ENCODE data around the gene ZXDA.
A peak's percentile ranks its signal among the peaks of the same experiment; 100 is the strongest.
"Not testable (repeated sequence)": the region's sequence is repeated elsewhere in the genome, so short reads cannot be mapped to it uniquely, and the experiment has no call there.

ZXDA gene, protein sequence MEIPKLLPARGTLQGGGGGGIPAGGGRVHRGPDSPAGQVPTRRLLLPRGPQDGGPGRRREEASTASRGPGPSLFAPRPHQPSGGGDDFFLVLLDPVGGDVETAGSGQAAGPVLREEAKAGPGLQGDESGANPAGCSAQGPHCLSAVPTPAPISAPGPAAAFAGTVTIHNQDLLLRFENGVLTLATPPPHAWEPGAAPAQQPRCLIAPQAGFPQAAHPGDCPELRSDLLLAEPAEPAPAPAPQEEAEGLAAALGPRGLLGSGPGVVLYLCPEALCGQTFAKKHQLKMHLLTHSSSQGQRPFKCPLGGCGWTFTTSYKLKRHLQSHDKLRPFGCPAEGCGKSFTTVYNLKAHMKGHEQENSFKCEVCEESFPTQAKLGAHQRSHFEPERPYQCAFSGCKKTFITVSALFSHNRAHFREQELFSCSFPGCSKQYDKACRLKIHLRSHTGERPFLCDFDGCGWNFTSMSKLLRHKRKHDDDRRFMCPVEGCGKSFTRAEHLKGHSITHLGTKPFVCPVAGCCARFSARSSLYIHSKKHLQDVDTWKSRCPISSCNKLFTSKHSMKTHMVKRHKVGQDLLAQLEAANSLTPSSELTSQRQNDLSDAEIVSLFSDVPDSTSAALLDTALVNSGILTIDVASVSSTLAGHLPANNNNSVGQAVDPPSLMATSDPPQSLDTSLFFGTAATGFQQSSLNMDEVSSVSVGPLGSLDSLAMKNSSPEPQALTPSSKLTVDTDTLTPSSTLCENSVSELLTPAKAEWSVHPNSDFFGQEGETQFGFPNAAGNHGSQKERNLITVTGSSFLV

DNA sequence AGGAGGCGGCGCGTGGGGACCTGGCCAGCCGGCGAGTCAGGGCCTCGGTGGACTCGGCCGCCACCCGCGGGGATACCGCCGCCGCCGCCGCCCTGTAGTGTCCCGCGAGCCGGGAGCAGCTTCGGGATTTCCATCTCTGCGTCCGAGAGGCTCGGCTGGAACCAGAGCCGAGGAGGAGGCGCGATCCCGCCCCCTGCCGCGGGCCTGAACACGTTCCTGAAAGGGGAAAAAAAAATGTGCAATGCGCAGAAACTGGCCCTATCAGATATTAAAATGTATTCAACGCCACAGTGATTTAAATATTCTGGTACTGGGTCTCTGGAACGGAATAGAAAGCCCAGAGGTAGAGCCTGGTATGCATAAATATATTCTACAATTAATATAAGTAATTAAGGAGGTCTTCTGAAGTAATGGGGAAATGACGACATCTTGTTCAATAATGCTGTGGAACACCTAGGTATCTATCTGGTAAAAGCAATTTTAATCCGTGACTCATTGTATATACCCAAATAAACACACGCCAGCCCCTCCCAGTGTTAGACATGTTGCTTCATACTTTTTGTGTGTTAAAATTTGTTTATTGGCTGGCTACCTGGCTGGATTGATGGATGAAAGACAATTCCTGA is at the start of gene ZXDA:
Gene ZXDA (minus strand): TSS at position 172 of the 626 bp plus-strand sequence. CDS start 38 bp downstream, at position 134.
- peak; percentile 50 for DNase-seq

DNA sequence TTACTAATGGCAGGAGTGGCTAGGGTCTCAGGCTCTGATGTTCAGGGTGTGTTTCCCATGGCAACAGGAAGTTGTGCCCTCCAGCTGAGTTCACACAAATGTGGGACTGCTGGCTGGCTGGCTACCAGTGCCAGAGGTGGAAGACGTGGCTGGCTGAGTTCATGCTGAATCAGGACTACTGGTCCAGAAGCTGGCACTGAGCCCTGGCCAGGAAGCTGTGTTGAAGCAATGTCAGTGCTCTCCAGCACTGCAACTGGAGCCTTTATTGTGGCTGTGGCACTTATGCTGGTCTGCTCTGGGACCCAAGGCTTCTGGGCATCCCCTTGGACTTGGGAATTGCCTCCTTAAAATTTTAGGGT is 42.0 kb upstream of the ZXDA start:
- DNase-seq: no peak

DNA sequence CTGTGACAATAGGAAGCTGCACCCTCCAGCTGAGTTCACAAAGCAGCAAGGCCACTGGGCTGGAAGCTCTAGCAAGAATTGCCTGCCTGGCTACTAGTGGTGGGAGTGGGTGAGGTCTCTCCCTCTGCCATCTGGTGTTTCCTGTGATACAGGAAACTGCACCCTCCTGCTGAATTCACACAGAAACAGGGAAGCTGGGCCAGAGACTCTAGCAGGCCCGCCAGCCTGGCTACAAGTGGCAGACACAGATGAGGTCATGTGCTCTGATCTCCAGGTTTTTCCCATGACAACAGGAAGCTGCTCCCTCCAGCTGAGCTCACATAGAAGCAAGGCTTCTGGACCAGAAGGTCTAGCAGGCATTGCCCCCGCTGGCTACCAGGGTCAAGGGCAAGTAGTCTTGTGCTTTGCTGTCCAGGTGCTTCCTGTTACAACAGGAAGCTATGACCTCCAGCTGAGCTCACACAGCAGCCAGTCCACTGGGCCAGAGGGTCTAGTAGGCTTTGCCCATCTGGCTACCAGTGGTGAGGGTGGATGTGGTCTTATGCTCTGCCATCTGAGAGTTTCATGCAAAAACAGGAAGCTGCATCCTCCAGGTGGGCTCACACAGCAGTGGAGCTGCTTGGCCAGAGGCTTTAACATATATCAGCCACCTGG is 41.5 kb upstream of the ZXDA start:
- no peak for DNase-seq

DNA sequence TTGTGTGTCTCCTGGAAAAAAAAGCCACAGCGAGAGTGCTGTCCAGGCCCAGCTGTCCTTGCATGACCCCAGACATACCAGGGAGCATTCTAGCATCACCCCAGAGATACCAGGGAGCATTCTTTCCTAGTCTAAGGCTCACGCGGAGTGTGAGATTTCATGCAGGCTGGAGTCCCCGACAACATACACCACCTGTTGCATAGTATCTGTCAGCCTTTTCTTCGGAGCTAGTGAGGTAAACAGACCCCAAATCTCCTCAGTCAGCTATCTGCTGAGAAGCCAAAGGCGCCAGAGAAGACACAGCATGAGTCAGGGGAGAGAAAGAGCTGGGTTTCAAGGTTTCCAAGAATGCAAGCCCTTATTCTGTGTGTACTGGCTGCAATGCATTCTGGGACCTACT is 23.1 kb upstream of the ZXDA start:
- no peak for DNase-seq

DNA sequence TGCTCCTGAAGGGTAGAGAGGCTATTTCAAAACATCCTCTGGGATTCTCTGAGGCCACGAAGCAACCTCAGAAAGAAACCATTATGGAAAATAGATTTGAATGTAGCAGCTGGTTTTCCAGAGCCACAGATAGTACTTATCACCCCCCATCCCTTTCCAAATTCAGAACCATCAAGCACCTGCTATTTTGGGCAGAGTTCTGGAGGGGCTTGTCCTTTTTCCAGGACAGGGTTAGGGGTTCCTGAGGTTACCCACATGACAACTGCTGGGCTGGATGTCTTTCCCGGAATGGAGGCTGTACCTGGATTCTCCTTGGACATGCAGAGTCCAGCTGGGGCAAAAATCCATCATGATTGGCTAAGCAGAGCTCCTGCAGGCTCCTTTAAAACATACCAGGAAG is 22.0 kb upstream of the ZXDA start:
- DNase-seq: no peak

DNA sequence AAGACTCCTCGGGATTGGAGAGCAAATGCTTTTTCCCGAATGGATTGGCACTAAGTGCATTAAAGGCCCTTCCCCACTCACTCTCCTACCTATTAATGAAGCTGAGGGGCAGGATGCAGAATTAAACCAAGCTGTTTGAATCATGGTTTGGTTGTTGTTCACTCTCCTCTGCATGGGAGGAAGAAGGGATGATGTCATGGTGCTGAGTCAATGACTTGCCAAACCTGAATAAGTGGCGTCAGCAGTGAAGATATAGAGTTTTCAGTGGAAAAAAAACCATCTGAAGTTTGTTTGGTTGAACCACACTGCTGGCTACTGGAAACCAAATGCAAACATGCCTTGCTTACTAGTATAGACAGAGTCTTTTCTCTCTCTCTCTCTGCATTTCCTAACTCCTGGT is 19.8 kb upstream of the ZXDA start:
- DNase-seq: no peak

DNA sequence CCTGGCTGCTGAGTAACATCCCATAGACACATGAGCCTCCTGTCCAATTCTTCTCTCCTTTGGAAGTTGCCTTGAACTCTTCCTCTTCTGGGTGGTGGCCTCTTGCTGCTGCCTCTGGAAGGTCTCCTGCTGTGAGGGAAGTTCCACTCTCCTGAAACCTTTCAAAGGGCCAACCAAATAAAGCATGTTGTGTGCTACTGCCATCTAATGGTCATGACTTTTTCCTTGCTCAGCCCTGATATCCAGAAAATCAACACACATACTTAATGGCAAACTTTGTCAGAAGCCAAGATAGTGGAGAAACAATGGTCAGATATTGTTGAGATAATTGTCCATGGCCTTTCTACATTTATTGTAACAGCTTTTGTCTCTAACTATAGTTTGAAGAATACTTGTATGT is 19.1 kb upstream of the ZXDA start:
- DNase-seq: no peak

DNA sequence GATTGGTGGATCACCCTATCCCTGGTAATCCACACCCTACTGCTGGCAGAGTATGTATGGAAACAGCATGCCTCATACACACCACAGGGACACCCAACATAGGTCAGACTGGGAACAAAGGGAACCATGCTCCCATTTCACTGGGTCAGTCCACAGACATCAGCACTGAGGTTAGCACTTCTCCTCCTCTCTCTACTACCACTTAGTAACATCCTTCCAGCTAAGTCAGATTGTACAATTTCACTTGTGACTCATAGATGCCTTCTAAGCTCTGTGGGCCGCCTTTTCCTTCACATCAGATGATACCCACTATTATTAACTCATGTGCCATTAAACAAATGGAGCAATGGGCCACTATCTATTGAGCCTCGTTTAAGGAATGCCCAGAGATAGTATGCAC is 15.5 kb upstream of the ZXDA start:
- no peak for DNase-seq

DNA sequence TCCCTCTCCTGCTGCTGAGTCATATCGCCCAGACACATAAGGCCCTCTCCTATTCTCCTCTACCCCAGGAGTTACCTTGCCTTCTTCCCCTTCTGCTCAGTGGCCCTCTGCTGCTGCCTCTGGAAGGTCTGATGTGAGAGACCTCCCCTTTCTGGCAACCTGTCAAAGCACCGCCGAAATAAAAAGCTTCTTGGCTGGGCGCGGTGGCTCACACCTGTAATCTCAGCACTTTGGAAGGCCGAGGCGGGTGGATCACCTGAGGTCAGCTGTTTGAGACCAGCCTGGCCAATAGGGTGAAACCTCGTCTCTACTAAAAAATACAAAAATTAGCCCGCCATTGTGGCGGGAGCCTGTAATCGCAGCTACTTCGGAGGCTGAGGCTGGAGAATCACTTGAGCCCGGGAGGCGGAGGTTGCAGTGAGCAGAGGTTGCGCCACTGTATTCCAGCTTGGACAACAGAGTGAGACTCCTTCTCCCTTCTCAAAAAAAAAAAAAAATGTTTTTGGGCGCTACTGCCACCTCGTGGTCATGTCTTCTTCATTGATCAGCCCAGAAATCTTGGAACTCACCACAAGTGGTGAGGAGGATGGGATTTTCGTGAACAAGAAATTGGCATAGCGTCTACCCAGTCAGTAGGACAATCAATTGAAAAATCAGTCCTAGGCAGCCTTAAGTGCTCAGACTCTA is 8.6 kb upstream of the ZXDA start:
- peak; percentile 26 for DNase-seq

DNA sequence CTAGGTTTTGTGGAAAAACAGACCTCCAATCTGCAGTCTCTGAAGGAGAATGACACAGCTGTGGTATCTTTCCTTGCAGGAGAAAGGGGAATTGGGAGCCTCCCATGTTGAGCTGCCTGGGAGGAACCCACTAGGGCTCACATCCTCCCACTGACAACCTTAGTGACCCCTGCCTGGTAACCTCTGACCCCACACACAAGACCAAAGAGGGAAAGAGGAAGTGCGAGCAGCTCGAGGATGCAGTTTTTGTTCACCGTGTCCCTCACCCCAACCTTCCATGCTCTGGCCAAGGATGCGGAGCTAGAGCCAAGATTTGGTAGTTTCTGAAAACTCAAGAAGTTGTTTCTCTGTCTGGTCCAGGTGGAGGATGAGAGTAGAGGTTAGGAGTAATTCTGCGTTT is 5.4 kb upstream of the ZXDA start:
- DNase-seq: no peak

DNA sequence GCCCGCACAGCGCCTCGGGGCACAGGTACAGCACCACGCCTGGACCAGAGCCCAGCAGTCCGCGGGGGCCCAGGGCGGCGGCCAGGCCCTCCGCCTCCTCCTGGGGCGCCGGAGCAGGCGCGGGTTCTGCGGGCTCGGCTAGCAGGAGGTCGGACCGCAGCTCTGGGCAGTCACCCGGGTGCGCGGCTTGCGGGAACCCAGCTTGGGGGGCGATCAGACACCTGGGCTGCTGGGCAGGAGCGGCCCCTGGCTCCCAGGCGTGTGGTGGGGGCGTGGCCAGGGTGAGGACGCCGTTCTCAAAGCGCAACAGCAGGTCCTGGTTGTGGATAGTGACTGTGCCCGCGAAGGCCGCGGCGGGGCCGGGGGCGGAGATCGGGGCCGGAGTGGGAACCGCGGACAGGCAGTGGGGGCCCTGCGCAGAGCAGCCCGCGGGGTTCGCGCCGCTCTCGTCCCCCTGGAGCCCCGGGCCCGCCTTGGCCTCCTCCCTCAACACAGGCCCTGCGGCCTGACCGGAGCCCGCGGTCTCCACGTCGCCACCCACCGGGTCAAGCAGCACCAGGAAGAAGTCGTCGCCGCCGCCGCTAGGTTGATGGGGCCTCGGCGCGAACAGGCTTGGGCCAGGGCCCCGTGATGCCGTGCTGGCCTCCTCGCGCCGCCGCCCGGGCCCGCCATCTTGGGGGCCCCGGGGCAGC is 517 bp downstream of the ZXDA start:
- DNase-seq: not testable (repeated sequence)

DNA sequence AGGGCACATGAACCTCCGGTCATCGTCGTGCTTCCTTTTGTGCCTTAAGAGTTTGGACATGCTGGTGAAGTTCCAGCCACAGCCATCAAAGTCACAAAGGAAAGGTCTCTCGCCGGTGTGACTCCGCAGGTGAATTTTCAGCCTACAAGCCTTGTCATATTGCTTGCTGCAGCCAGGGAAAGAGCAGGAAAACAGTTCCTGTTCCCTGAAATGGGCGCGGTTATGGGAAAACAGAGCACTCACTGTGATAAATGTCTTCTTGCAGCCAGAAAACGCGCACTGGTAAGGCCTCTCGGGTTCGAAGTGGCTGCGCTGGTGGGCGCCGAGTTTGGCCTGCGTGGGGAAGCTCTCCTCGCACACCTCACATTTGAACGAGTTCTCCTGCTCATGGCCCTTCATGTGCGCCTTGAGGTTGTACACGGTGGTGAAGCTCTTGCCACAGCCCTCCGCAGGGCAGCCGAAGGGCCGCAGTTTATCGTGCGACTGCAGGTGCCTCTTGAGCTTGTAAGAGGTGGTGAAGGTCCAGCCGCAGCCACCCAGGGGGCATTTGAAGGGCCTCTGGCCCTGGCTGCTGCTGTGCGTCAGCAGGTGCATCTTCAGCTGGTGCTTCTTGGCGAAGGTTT is 1.2 kb downstream of the ZXDA start:
- not testable (repeated sequence) for DNase-seq

DNA sequence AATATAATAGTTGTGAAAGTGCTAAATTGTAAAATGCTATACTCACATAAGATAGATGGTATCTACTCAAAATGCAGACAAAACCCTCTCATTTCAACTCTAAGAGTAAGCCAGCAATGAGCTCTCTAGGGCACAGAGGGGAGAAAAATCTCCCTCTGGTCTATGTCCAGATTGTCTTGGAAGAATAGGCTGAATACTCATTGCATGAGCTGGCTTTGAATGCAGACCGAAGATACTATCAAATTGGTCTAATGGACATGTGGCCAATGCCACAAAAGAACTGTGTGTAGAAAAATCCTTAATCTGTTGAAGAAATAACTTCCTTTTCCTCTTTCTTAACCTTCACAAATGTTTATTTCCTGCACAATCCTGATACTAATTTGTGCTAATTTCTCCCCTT is 3.5 kb downstream of the ZXDA start:
- peak; percentile 49 for DNase-seq

DNA sequence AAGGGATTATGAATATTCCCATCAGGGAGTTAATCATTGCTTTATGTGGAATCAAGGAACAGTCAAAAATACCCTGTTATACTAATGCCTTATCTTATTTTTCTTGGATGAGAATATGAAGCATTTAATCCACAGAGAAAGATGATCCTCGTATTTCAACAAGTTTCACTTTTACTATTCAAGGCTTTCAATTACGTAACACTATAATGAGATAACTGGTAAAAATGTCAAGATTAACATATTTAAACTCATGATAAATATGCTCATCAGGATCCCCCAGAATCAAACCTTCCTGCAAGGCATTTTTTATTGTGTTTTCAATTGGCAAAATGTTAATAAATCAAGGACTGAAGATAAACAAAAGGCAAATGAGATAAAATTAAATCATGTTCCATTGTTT is 5.1 kb downstream of the ZXDA start:
- no peak for DNase-seq

DNA sequence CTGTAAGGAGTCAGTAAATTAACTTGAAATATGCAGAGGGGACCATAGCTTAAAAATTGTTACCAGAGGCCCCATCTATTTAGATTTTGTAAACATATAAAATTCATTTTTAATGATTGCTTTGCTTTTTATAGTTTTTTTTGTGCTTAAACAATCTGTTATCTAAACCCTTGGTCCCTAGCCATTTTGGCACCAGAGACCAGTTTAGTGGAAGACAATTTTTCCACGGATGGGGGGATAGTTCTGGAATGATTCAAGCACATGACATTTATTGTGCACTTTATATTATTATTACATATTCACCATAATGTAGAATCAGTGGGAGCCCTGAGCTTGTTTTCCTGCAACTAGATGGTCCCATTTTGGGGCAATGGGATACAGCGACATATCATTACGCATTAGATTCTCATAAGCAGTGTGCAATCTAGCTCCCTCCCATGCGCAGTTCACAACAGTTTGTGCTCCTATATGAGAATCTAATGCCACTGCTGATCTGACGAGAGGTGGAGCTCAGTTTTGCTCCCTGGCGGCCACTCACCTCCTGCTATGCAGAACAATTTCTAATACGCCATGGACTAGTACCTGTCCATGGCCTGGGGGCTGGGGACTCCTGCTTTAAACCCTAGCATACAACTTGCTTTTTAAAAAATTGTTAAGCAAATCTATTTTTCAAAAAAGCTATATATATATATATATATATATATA is 5.9 kb downstream of the ZXDA start:
- DNase-seq: no peak

DNA sequence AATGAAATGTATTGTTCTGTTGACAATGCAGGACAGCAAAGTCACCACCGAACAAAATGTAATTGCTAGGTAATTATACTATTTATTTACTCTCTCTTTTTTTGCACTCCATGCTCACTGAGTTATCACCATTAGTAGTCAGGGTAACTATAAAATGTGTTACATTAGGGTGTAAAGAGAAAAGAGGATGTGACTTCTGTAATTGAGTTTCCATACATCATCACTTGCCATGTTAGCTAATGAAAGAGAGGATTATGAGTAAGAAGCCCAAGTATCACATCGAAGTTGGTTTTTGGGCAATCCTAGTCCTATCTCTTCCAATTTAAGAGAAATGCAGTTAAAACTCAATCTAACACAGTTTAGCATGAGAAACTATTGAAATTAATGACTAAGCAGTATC is 7.6 kb downstream of the ZXDA start:
- no peak for DNase-seq

DNA sequence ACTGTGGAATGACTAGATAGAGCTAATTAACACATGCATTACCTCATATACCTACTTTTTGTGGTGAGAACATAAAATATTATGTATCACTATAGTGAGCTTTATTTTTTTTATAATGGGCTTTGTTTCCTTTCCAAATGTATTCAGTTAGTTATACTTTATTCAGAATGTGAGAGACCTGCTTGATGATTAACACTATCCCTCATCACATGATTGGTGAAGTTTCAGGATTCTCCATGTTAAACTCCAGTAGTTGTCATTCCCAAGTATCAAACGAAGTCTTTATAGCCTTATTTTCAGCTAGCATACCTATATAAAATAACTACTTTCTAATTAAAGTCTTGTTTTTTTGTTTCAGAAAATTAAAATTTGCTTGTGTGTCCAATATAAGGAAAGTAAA is 8.8 kb downstream of the ZXDA start:
- no peak for DNase-seq

DNA sequence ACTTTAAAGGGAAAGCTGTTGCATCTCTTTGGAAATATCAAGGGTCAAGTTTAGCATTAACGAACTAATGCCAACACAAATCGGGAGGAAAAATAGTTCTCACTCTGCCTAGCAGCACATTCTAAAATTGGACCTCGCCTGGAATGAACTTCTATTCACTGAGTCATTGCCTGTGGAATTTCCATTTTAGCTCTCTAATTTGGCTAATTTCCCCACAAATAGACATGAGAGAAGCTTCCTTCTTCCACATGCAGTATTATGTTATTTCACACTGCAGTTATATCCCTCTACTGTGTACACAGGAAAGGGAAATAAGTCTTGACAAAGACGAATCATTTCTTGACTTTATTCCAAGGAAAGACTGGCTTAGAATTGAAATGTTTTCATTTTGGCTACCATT is 9.3 kb downstream of the ZXDA start:
- peak; percentile 52 for DNase-seq

DNA sequence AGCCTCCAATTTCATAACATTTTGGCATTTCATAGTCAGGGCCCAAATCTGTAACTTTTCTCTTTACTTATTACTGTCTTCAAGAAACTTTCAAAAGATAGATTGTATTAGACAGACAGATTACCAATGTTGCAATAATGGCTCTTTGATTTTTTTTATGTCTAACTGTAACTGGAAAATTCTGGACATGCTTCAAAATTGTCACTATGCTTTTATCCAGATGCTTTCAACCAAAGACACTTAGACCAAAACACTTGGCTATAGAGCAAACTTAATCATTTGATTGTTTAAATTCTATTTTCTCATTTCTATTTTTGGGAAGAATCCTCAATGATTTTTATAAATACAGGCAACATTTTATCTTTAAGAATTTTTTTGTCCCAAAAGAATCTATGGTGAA is 10.4 kb downstream of the ZXDA start:
- no peak for DNase-seq

DNA sequence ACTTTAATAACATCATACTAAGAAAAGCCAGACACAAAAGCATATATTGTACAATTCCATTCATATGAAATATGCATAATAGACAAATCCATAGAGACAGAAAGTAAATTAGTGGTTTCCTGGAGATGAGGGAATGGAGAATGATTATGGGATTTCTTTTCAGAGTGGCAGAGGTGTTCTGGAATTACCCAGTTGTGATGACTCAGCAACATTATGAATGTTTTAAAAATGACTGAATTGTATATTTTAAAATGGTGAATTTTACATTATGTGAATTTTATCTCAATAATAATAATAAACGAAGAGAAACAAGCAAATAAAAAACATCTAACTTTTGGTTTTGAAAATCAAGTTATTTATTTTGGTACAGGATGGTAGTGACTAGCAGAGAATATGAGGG is 11.2 kb downstream of the ZXDA start:
- DNase-seq: peak; percentile 6

DNA sequence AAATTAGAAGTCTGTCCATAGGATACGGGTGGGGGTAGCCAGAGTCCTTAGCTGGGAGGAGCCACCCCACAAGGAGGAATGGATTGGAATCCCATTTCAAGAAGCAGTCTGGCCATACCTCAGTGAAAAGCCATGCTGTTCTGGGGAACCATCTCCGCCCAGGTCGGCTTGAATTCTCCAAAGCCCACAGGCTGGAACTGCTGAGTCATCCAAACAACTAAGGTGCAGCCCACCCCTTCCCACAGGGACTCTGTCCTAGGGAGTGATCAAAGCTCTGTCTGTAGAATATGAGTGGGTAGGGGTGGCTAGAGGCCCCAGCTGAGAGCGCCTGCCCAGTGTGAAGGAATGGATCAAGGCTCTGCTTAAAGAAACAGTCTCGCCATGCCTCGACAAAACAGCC is 38.8 kb downstream of the ZXDA start:
- no peak for DNase-seq

All from HCEC 1CT (cell line).